Hepatocyte (in vitro differentiated cells): ENCODE results near the gene LCE4A. TPM values are rescaled to one million over a fixed set of nuclear protein-coding genes. Genes with fewer than 3 reads are reported as not detected.

Experiments used
- DNase-seq: peaks from one replicate; pipeline ENCODE4 v3.0.0-alpha.2; 2016; ENCODE audit warnings: low spot score
- H2AFZ ChIP-seq: fragments of 200-600 bp; sonication (generic); 2 replicates; pipeline ENCODE4 v1.6.0; 2016; ENCODE audit warnings: antibody characterized with exemption, mild to moderate bottlenecking
- H3K27ac ChIP-seq: fragments of 200-600 bp; sonication (generic); 2 replicates; pipeline ENCODE4 v1.5.1; 2016; ENCODE audit warnings: mild to moderate bottlenecking
- H3K27me3 ChIP-seq: fragments of 200-600 bp; sonication (generic); 2 replicates; pipeline ENCODE4 v1.6.1; 2016
- H3K36me3 ChIP-seq: fragments of 200-600 bp; sonication (generic); replicated peaks from 2 replicates; pipeline ENCODE4 v1.5.1; 2016; ENCODE audit warnings: low read depth; ENCODE audit not compliant: insufficient read depth
- H3K4me1 ChIP-seq: fragments of 200-600 bp; sonication (generic); 2 replicates; pipeline ENCODE4 v1.5.1; 2016; ENCODE audit warnings: mild to moderate bottlenecking, moderate library complexity; ENCODE audit not compliant: insufficient read depth
- H3K4me2 ChIP-seq: fragments of 200-600 bp; sonication (generic); 2 replicates; pipeline ENCODE4 v1.6.0; 2016
- H3K4me3 ChIP-seq: fragments of 200-600 bp; sonication (generic); 2 replicates; pipeline ENCODE4 v1.5.1; 2016; ENCODE audit warnings: mild to moderate bottlenecking
- H3K79me2 ChIP-seq: fragments of 200-600 bp; sonication (generic); 2 replicates; pipeline ENCODE4 v1.6.0; 2017; ENCODE audit warnings: mild to moderate bottlenecking
- H3K9me2 ChIP-seq: fragments of 200-600 bp; sonication (generic); replicated peaks from 2 replicates; pipeline ENCODE4 v1.6.0; 2017; ENCODE audit warnings: mild to moderate bottlenecking; ENCODE audit not compliant: insufficient read depth
- H3K9me3 ChIP-seq: fragments of 200-600 bp; sonication (generic); 2 replicates; pipeline ENCODE4 v1.5.1; 2016; ENCODE audit warnings: low read depth, mild to moderate bottlenecking
- H4K20me1 ChIP-seq: fragments of 200-600 bp; sonication (generic); 2 replicates; pipeline ENCODE4 v1.6.0; 2016; ENCODE audit warnings: mild to moderate bottlenecking; ENCODE audit not compliant: insufficient read depth, poor library complexity, severe bottlenecking
- CTCF ChIP-seq: fragments of 200-600 bp; sonication (generic); IDR thresholded peaks from 2 replicates; pipeline ENCODE4 v1.5.1; 2016; ENCODE audit warnings: antibody characterized with exemption, mild to moderate bottlenecking; ENCODE audit not compliant: poor library complexity
- EZH2 ChIP-seq: fragments of 200-600 bp; sonication (generic); IDR thresholded peaks from 2 replicates; pipeline ENCODE4 v1.6.1; 2016; ENCODE audit warnings: antibody characterized with exemption, mild to moderate bottlenecking, borderline replicate concordance
- EZH2phosphoT487 ChIP-seq: fragments of 200-600 bp; sonication (generic); IDR thresholded peaks from one replicate; pipeline ENCODE4 v1.6.1; 2018; ENCODE audit warnings: antibody characterized with exemption, mild to moderate bottlenecking, low read depth, moderate library complexity; ENCODE audit not compliant: unreplicated experiment, severe bottlenecking
- WGBS: methylation state at CpG from one replicate; pipeline ENCODE4 v1.1.6; 2016; ENCODE audit warnings: low lambda C conversion rate; ENCODE audit errors: missing lambda C conversion rate; 5-methylcytosine and 5-hydroxymethylcytosine counted together
- polyA plus RNA-seq: library from polyadenylated mRNA; unstranded; fragments of >200 nt; fragmentation: Nextera tagmentation; extraction: Ambion mirVana; gene quantifications from 2 replicates; pipeline ENCODE4 v1.2.1, GENCODE V29; 2016
- total RNA-seq: library from RNA; depleted of rRNA; stranded (reverse); fragments of >200 nt; gene quantifications from 2 replicates; pipeline ENCODE4 v1.2.3, GENCODE V29; 2014

Gene LCE4A
- total and polyA plus RNA-seq, 2 experiments from 2014 or later = not detected

DNA sequence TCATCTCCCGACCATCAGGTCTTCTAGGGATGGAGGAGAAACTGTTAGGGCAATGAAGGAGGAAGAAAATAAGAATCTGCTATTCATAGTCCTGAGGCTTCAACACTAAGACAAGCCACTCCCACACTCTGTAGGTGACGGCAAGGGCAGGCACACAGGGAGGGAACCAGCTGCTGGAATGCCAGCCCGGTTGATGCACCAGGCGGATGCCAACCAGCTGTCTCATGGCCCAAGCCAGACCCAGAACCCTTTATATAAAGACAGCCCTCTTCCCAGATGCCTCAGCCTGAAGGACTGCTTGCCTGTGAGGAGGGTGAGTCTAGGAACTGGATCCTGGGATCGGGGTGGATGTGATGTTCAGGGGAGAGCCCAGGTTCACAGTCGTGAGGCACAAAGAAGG lies 49.8 kb downstream of the LCE4A start, which contains the start of gene KPRP:
TSS of gene KPRP (plus strand) at position 279 of the 400 bp plus-strand sequence. CDS start 1,564 bp downstream, outside the sequence.
- Histone ChIP-seq H3K4me1 (no peaks in the 10 kb centered on the region), H4K20me1 (no peaks in the 10 kb centered on the region), H3K36me3 (no peaks in the 10 kb centered on the region), H3K9me3 (no peaks in the 10 kb centered on the region), H3K79me2 (no peaks in the 10 kb centered on the region), H3K27me3 (no peaks in the 10 kb centered on the region), H3K4me2 (no peak within 1 kb of the TSS), H2AFZ (no peak within 1 kb of the TSS), H3K27ac (no peak within 1 kb of the TSS), H3K4me3 (no peak within 1 kb of the TSS), H3K9me2 (no peaks in the 10 kb centered on the region)
- 81% methylated on average over 6 of the region's 6 CpGs for WGBS
- TF ChIP-seq CTCF (no peak), EZH2phosphoT487 (no peak), EZH2 (no peak)
- no peak for DNase-seq

DNA sequence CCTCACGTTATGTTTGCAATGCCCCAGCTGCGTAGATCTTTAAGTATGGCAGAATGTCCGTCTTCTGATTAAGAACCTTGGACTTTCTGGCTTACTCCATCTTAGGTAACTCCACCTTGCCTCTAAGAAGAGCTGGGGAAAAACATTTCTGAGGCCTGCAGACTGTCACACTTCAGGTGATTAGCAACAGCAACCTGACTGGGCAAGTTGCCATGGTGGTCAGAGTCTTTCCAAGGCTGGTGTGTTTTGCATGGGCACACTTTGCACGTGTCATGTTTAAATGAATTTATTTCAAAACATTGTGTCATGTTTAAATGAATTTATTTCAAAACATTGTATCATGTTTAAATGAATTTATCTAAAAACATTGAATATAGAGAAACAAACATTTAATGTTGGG lies 50.7 kb downstream of the LCE4A start:
- Histone ChIP-seq H4K20me1 (no peaks in the 10 kb centered on the region), H3K27me3 (no peaks in the 10 kb centered on the region), H2AFZ (no peak overlapping the region), H3K4me3 (no peak overlapping the region), H3K36me3 (no peaks in the 10 kb centered on the region), H3K79me2 (no peaks in the 10 kb centered on the region), H3K4me1 (no peaks in the 10 kb centered on the region), H3K9me2 (no peaks in the 10 kb centered on the region), H3K9me3 (no peaks in the 10 kb centered on the region), H3K27ac (no peak overlapping the region), H3K4me2 (no peak overlapping the region)
- DNase-seq = no peak
- 47% methylated on average over 4 of the region's 4 CpGs for WGBS
- TF ChIP-seq EZH2 = no peak
- no peak for TF ChIP-seq CTCF
- no peak for TF ChIP-seq EZH2phosphoT487

Other genes starting within 250 kb of the LCE4A start
- gene LCE5A, start 197.4 kb upstream of the LCE4A start, total RNA-seq = not detected in 2 replicates
- gene LCE5A, start 197.4 kb upstream of the LCE4A start, polyA plus RNA-seq = not detected in 2 replicates
- not detected in 2 replicates for gene CRCT1, start 193.7 kb upstream of the LCE4A start, total RNA-seq
- not detected in 2 replicates for gene CRCT1, start 193.7 kb upstream of the LCE4A start, polyA plus RNA-seq
- gene LCE3E, start 141.4 kb upstream of the LCE4A start, total RNA-seq = not detected in 2 replicates
- gene LCE3E, start 141.4 kb upstream of the LCE4A start, polyA plus RNA-seq = not detected in 2 replicates
- not detected in 2 replicates for gene LCE3D, start 127.6 kb upstream of the LCE4A start, total RNA-seq
- gene LCE3D, start 127.6 kb upstream of the LCE4A start, polyA plus RNA-seq = not detected in 2 replicates
- not detected in 2 replicates for gene LCE3C, start 107.9 kb upstream of the LCE4A start, total RNA-seq
- gene LCE3C, start 107.9 kb upstream of the LCE4A start, polyA plus RNA-seq = not detected in 2 replicates
- not detected in 2 replicates for gene LCE3B, start 94.3 kb upstream of the LCE4A start, total RNA-seq
- not detected in 2 replicates for gene LCE3B, start 94.3 kb upstream of the LCE4A start, polyA plus RNA-seq
- not detected in 2 replicates for gene LCE3A, start 85.1 kb upstream of the LCE4A start, total RNA-seq
- not detected in 2 replicates for gene LCE3A, start 85.1 kb upstream of the LCE4A start, polyA plus RNA-seq
- gene LCE2D, start 44.8 kb upstream of the LCE4A start, total RNA-seq = not detected in 2 replicates
- not detected in 2 replicates for gene LCE2D, start 44.8 kb upstream of the LCE4A start, polyA plus RNA-seq
- not detected in 2 replicates for gene LCE2C, start 32.9 kb upstream of the LCE4A start, total RNA-seq
- not detected in 2 replicates for gene LCE2C, start 32.9 kb upstream of the LCE4A start, polyA plus RNA-seq
- not detected in 2 replicates for gene LCE2B, start 22.0 kb upstream of the LCE4A start, total RNA-seq
- gene LCE2B, start 22.0 kb upstream of the LCE4A start, polyA plus RNA-seq = not detected in 2 replicates
- not detected in 2 replicates for gene LCE2A, start 9.8 kb upstream of the LCE4A start, total RNA-seq
- gene LCE2A, start 9.8 kb upstream of the LCE4A start, polyA plus RNA-seq = not detected in 2 replicates
- not detected in 2 replicates for gene KPRP, start 49.9 kb downstream of the LCE4A start, total RNA-seq
- not detected in 2 replicates for gene KPRP, start 49.9 kb downstream of the LCE4A start, polyA plus RNA-seq
- gene LCE1F, start 67.0 kb downstream of the LCE4A start, total RNA-seq = not detected in 2 replicates
- not detected in 2 replicates for gene LCE1F, start 67.0 kb downstream of the LCE4A start, polyA plus RNA-seq
- gene LCE1E, start 78.1 kb downstream of the LCE4A start, total RNA-seq = not detected in 2 replicates
- not detected in 2 replicates for gene LCE1E, start 78.1 kb downstream of the LCE4A start, polyA plus RNA-seq
- not detected in 2 replicates for gene LCE1D, start 88.6 kb downstream of the LCE4A start, total RNA-seq
- gene LCE1D, start 88.6 kb downstream of the LCE4A start, polyA plus RNA-seq = not detected in 2 replicates
- gene LCE1C, start 98.5 kb downstream of the LCE4A start, total RNA-seq = not detected in 2 replicates
- not detected in 2 replicates for gene LCE1C, start 98.5 kb downstream of the LCE4A start, polyA plus RNA-seq
- not detected in 2 replicates for gene LCE1B, start 103.8 kb downstream of the LCE4A start, total RNA-seq
- not detected in 2 replicates for gene LCE1B, start 103.8 kb downstream of the LCE4A start, polyA plus RNA-seq
- not detected in 2 replicates for gene LCE1A, start 119.3 kb downstream of the LCE4A start, total RNA-seq
- gene LCE1A, start 119.3 kb downstream of the LCE4A start, polyA plus RNA-seq = not detected in 2 replicates
- not detected in 2 replicates for gene LCE6A, start 134.7 kb downstream of the LCE4A start, total RNA-seq
- not detected in 2 replicates for gene LCE6A, start 134.7 kb downstream of the LCE4A start, polyA plus RNA-seq
- not detected in 2 replicates for gene LCE7A, start 151.8 kb downstream of the LCE4A start, total RNA-seq
- not detected in 2 replicates for gene LCE7A, start 151.8 kb downstream of the LCE4A start, polyA plus RNA-seq
- not detected in 2 replicates for gene SMCP, start 170.2 kb downstream of the LCE4A start, total RNA-seq
- not detected in 2 replicates for gene SMCP, start 170.2 kb downstream of the LCE4A start, polyA plus RNA-seq
- 0.52 TPM in 1 of 2 replicates, not detected in the other for gene IVL, start 200.4 kb downstream of the LCE4A start, total RNA-seq
- gene IVL, start 200.4 kb downstream of the LCE4A start, polyA plus RNA-seq = not detected in 2 replicates
- not detected in 2 replicates for gene SPRR5, start 239.0 kb downstream of the LCE4A start, total RNA-seq
- gene SPRR5, start 239.0 kb downstream of the LCE4A start, polyA plus RNA-seq = not detected in 2 replicates